Measurements from ENCODE around the gene NPLOC4.

Gene NPLOC4

DNA sequence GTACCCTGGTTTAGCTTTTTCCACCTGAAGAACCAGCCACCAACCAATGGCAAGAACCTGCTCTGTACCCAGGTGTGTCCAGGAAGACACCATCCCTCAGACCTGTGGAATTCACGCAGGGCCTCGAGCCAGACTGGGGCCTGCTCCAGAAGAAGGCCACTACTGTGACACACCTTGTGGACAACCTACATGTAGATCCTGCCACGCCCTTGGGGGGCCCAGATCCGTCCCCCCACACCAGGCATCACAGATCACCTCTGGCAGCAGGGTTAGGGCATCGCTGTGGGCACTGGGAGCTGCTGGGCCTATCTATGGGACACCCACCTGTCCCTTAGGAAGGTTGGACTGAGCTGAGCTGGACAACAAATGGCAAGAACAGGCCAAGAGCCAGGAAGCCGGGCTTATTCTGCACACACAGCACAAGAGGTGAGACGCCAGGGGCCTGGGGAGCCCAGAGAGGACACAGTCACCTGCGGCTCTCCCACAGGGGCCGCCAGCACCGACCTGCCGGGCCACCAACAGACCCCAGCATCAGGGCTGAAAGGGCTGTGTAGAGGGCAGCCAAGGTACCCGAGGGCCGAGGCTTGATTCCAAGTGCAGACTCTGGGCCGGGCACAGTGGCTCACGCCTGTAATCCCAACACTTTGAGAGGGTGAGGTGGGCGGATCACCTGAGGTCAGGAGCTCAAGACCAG lies 92.5 kb downstream of the NPLOC4 start:
- DNase-seq = no peak

DNA sequence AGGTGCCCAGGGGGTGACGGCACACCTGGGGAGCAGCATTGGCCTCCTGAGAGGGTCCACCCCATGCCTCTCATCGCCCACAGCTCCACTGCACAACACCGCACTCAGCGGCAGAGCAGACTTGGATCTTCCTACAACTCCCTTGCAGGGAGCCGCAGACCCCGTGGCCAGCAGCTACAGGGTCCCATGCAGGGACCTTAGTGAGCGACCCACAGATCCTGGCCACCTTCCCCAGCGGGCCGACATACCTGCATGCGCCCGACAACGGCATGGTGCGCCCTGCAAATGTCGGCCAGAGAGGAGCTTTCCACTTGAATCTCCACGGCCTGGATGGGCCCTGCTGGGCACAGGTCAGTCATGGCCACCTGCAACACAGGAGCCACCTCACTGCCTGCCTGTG lies 93.2 kb downstream of the NPLOC4 start:
- no peak for DNase-seq

DNA sequence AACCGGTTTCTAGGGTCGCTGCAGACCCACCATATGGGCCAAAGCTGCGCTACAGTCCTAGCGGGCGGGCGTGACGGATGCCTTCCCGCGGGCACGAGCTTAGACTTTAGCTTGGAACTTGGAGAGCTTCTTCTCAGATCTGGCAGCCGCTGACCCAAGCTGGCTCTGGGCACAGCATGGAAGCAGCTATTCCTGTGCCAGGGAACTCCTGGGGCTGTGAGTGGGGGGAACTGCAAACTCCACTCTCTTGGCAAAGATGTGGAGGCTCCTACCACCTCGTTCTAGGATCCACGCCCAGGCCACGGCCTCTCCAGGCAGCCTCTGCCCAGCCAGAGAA lies 93.6 kb downstream of the NPLOC4 start:
- DNase-seq = no peak

DNA sequence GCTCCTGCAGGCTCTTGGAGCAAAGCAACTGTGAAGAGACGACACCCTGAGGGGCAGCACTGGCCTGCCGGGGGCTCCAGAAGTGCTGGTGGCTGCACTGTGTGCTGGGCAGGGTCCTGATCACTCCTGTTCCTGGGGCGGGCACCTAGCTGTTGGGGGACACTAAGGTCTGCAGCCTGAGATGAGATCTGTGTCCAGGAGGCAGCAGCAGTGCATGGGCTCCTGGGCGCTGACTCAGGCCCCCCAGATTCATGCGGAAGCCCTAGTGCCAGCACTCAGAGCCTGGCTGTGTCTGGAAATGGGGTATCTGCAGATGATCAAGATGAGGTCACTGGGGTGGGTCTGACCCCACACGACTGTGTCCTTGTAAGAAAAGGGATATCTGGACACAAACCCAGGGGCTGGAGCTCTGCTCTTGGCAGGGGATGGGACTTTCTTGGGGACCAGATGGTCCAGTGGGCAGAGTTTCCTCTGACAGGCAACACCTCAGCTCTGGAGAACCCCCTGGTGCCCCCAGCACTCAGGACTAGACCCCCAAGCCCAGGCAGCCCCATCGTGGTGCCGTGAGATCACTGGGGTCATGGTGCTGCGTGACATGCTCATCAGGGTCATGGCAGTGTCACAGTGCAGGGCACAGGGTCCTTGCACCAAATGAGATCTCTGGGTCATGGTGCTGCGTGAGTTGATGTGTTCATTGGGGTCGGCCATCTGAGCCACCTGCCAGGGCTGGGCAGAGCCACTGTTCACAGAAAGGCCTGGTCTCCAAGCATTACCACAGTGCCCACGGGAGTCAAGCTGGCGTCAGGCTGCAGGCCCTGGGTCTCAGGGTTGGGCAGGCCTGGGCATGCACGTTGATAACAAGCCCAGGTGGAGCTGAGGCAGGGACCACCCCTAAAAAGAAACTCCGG lies 94.2 kb downstream of the NPLOC4 start:
- DNase-seq = no peak

DNA sequence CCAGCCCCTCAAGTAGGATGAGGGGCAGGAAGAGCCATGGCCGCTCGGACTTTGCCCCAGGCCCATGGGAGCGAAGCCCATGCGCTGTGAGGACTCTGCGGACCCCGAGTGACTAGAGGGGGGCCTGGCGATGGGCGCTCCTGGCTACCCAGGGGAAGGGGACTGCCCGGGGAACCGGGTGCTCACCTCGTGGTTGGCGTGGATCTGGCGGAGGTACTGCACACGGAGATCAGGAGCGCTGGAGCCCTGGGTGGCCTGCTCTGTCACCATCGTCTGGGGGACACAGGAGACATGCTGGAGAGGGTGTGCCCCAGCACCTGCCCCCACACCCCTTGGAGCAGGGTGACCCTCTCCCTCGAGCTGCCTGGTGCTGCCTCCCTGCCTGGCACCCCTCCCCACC lies 95.8 kb downstream of the NPLOC4 start:
- no peak for DNase-seq

DNA sequence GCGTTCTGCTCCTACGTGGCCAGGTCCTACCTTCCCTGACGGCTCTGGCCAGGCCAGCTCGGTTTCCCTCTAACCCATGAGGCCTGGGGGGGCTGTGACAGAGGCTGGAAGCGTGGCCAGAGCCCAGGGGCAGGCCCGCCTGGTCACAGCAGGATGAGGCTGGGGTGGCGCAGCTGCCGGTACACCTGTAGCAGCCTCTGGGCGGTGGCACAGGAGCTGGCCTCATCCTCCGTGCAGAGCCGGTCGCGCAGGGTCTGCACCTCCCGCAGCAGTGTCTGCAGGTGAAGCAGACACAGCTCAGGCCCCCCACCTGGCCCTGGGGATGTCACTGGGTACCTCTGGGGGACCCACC lies 96.3 kb downstream of the NPLOC4 start:
- DNase-seq = no peak

DNA sequence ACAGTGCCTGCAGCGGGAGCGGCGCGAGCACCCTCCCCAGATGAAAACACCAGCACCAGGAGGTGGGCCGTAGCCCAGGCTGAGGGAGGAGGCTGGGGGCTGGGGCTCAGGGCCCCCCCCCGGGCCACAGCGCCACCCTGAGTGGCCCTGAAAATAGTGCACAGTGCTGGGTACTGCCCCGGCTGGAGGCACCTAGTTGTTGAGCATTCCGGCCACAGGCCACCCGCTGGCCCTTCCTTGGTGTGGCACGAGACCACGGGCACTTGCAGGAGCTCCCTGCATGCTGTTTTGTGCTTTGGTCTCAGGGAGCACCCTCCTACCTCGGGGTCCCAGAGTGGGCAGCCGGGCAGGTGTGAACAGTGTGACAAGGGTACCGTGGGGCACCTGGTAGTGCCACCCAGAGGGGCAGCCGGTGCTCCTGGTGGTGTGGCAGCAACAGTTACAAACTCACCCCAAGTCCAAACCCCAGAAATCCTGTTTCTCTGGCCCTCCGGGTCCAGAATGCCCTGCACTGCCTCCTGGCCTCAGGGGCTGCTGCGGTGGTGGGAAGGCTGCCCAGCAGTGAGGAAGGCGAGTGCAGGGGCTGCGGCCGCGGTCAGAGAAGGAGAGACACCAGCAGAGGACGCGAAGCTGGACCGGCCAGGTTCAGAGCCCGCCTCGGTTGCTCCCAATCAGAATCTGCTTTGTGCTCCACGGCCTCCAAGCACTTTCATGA lies 96.8 kb downstream of the NPLOC4 start:
- DNase-seq = no peak

DNA sequence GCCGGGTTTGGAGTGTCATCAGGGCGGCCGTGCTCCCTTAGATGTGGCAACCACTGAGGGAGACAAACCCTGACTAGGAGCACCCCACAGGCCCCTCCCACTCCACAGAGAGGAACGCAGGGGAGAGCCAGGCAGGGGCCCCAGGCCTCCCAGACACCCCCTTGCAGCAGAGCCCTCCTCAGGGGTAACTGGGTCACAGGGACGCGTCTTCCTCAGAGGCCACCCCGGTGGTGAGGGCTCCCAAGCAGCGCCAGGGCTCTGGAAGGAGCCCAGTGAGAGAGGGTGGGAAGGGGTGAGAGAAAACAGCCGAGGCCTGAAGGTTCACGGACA lies 97.4 kb downstream of the NPLOC4 start:
- DNase-seq = no peak

DNA sequence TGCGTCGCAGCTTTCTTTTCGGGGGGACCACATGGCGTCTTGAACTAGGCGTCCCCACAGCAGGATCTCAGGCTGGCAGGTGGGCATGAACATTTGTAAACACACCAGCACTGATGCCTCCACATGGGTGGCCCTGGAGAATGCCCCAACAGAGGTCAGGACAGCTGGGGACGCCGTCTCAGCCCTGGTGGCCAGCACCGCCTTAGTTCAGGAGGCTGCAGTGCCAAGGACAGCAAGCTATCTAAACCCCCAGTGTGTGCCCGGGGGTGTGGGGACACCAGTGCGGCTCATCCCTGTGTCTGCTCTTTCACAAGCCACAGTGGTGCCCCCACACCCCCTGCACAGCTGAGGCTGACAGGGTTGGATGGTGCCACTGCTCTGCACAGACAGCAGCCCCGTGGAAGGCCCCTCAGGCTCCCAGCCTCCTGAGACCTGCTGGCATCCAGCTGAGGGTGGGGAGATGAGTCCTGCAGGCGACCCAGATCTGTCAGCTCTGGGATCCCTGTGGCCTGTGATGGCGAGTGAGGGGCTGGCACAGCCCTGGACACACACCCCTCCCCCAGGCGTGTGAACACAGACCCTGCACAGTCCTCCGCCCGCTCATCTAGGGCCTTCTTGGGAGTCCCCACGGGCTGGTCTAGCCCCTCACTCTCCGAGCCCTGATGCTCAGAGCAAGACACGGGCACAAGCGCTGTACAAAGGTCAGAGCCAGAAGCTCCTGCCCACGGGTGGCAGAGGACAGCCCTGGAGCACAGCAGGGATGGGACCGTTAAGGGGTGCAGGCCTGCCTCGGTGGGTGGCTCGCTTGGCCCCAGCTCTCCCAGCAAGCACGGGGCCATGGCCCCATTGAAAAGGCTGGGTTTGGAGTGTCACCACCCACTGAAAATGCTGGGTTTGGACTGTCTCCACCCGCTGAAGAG lies 98.0 kb downstream of the NPLOC4 start:
- no peak for DNase-seq

DNA sequence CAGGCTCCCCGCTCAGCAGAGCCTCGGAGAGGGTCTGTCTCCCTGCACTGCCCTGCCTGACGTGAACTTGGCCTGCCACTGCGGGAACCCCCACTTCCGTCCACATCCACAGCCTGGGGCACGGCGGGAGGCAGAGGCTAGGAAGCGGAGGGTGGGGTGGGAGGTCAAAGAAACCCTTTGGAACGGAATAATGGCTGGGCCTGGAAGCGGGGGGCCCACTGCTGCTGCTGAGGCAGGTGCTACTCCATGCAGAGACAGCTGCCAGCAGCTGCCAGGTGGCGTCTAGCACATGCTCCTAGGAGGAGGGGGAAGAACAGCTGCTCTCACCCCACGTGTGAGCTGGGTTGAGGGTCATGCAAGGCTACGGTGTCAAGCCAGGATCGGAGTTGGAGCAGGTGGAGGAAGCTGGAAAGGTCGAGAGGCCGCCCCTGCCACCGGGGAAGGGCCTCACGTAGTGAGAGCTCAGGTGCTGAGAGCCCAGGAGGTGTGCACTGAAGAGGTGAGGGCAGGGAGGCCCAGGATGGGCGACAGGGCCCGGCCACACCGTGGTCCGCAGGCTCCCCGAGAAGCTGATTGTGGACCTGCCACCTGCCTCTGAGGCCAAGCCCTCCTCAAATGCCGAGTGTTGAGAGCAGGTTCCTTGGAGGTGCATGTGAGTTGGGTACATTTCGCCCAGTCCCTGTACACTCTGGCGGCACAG lies 98.9 kb downstream of the NPLOC4 start:
- DNase-seq = no peak

DNA sequence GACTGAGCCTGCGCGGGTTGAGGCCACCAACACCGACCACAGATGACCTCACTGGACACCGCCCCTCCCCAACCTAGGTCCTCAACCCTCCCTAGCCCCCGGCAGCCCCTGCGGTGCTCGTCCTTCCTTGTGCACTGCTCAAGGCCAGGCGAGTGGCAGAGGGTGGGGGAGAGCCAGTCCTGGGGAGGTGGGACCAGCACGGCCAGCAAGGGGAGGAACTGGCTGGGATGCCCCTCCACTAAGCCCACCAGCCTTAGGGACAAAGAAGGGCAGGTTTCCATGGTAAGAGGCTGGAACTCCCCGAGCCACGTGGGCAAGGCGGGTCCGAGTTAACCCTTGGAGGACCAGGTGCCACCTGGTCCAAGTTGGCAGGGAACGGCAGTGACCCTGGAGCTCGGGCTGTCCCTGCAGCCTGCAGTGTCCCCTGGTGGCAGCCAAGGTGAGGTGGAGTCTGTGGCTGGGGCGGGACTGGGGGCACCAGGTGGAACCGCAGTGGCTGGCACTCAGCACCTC lies 99.5 kb downstream of the NPLOC4 start:
- no peak for DNase-seq

DNA sequence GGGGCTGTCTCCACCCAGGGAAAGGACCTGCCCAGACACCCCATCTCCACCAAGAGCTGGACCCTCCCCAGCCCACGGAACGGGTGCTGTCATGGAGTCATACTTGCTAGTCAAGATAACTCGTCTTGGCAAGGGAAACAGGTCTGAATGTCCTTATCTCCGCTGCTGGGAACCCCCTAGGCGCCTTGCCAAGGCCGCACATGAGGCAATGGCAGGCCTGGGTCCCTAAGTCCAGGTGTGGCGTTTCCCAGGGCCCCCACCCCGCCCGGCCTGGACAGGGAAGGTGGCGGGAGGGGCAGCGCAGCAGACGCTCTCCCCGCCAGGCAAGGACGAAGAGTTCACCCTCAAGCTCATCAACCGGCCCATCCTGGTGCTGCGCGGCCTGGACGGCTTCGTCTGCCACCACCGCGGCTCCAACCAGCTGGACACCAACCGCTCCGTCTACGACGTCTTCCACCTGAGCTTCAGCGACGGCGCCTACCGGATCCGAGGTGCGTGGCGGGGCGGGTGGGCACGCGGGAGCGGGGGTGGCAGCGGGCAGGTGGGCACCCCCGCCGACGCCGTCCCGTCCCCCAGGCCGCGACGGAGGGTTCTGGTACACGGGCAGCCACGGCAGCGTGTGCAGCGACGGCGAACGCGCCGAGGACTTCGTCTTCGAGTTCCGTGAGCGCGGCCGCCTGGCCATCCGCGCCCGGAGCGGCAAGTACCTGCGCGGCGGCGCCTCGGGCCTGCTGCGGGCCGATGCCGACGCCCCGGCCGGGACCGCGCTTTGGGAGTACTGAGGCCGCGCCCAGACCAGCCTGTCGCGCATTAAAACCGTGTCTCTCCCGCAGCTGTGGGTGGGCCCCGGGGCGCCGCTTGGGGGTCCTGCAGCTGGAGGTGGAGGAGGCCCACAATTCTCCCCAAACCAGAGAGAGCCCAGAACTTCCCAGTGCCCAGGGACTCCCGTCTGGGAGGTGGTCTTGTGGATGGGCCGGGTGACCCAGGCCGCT lies 100.3 kb downstream of the NPLOC4 start:
- DNase-seq = no peak

DNA sequence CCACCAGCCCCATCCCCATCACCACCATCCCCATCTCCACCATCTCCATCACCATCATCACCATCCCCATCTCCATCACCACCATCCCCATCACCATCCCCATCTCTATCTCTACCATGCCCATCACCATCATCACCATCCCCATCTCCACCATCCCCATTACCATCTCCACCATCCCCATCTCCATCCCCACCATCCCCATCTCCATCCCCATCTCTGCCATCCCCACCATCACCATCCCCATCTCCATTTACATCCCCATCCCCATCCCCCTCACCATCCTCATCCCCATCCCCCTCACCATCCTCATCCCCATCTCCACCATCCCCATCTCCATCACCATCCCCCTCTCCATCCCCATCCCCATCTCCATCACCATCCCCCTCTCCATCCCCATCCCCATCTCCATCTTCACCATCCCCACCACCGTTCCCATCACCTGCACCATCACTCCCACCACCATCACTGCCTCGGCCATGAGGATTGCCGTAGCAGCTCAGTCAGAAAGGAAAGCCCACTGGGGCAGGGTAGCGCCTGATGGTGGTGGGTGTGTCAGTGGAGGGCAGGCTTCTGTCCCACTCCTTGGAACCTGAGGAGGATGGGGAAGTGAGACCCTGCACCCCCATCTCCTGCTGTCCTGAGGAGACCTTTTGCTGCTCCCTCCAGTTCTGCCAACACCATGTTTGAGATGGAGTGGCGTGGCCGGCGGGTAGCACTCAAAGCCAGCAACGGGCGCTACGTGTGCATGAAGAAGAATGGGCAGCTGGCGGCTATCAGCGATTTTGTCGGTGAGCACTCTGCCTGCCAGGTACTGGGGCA lies 101.2 kb downstream of the NPLOC4 start:
- no peak for DNase-seq

DNA sequence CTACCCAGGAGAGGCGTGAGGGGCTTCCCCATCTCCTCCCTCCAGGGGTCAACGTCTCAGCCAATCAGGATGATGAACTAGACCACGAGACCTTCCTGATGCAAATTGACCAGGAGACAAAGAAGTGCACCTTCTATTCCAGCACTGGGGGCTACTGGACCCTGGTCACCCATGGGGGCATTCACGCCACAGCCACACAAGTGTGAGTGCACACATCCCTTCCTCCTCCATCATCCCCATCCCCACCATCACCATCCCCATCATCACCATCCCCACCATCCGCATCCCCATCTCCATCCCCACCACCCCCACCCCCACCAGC lies 101.9 kb downstream of the NPLOC4 start:
- no peak for DNase-seq

DNA sequence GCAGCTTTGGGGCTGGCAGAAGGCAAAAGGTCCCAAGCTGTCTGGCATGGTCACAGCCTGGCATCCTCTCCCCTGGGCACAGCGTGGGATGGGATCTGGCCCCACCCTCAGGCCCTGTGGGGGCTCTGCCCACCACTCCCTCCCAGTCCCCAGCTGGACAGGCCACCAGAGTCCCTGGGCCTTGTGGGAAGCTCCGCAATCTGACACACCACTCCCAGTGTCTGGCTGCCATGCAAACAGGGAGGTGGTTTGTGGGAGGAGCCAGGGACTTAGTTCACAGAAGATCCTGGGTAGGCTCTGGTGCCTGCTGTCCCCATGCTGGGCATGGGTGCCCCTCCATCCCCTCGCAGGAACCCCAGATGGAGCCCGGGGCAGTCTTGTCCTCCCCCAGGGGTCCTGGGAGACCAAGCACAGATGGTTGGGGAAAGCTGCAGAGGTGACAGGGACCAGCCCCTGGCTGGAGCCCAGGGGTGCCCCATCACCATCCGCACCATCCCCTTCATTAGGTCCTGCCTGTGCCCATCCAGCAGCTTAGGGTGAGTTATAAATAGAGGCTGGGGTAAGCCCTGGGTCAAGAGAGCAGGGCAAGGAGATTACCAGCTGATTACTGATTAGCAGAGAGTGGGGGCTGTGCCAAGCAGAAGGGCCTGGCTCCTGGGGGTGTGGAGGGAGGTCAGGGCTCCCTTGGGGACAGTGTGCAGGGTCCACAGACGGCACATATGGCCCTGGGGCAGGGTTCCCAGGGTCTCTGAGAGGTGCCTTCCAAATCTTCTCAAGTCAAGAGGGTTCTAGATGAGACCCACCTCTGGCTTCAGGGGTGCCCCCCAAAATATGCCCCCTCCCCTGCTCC lies 102.5 kb downstream of the NPLOC4 start:
- no peak for DNase-seq

DNA sequence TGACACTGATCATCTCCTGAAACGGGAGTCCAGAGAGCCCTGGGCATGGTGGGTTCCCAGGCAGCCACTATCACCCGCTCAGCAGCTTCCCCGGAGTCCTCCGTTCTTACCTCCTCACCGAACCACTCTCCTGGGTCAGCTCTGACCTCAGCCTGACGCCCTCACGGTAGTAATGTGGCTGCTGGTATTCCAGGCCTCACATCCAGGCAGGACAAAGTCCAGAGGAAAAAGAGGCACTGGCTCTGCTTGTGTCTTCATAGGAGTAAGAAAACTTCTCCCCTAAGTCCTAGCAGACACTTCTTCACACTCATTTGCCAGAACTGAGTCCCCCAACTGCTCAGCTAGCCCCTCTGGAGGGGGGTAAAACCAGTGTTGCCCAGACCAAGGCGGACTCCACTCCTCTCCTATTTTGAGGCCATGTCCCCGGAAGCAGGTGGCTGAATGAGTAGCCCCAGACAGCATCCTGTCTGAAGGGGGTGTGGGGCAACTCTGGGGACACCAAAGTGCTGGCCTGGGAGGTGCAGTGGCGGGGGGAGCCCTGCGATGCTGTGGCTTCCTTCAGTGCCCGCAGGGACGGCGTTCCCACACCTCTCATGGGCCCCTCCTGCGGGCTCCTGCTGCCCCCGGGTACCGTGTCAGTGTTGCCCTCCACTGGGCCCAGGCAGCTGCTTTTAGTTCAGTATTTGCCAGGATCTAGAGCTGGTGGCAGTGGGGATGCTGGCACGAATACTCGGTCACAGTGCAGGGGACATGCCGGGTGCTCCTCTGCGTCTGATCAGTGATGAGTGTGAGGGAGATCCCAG lies 103.4 kb downstream of the NPLOC4 start:
- DNase-seq = no peak

DNA sequence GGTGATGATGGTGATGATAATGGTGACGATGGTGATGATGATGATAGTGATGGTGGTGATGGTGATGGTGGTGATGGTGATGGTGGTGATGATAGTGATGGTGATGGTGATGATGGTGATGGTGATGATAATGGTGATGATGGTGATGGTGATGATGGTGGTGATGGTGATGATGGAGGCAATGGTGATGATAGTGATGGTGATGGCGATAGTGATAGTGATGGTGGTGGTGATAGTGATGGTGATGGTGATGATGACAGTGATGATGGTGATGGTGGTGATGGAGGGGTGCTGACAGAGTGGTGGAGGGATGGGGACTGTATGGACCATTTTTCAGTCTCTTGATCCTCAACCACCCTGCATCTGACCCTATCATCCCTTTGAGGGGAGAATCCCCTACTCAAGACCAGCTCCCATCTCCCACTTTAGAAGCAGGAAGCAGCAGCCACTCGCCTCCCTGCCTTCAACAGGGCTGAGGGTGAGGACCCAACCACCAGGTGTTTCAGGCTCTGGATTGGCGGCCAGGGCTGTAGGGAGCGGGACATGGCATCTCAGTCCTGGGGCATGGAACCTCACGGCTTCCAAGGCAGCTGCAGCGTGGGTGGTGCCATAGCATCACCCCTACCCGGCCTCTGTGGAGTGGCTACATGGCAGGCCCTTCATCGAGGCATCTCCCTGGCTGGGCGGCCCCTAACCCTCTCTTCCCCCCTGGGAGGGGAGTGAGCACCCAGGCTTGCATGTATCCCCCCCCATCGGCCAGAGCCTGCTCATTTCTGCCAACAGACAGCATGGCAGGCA lies 104.2 kb downstream of the NPLOC4 start:
- no peak for DNase-seq
